Activated CD4-positive, alpha-beta T cell treated with anti-CD3 and anti-CD28 coated beads, Interleukin-2, amount 10 ng/mL, durations not matched to agents 7 days and 5 days (primary cell): ENCODE data around the gene PCNT. TPM values are rescaled to one million over a fixed set of nuclear protein-coding genes. Genes with fewer than 3 reads are reported as not detected.
A peak's percentile ranks its signal among the peaks of the same experiment; 100 is the strongest.
"Not testable (repeated sequence)": the region's sequence is repeated elsewhere in the genome, so short reads cannot be mapped to it uniquely, and the experiment has no call there.

Source experiments
- CTCF ChIA-PET: fragments of 350-600 bp; sonication (Branson Sonifier 250); formaldehyde crosslinking; loops from one replicate; lab custom pipeline; 2021; ENCODE audit warnings: antibody characterized with exemption; lab: Charles Lee
- POLR2A ChIA-PET: fragments of 350-600 bp; sonication (Branson Sonifier 250); formaldehyde crosslinking; loops from one replicate; lab custom pipeline; 2021; ENCODE audit warnings: antibody characterized with exemption; lab: Charles Lee
- DNase-seq: peaks from one replicate; pipeline ENCODE4 v3.0.0-alpha.2; 2020
- H3K27ac Mint-ChIP-seq: one replicate; pipeline ENCODE4 v1.8.0; 2021; ENCODE audit warnings: mild to moderate bottlenecking, moderate library complexity, mixed read lengths
- H3K27me3 Mint-ChIP-seq: one replicate; pipeline ENCODE4 v1.8.0; 2021; ENCODE audit warnings: mixed read lengths
- H3K36me3 Mint-ChIP-seq: one replicate; pipeline ENCODE4 v1.8.0; 2021; ENCODE audit warnings: low read depth, mixed read lengths
- H3K4me1 Mint-ChIP-seq: one replicate; pipeline ENCODE4 v1.8.0; 2021; ENCODE audit warnings: mixed read lengths
- H3K4me3 Mint-ChIP-seq: one replicate; pipeline ENCODE4 v1.8.0; 2021; ENCODE audit warnings: mild to moderate bottlenecking, moderate library complexity, mixed read lengths
- H3K9me3 Mint-ChIP-seq: one replicate; pipeline ENCODE4 v1.8.0; 2021; ENCODE audit warnings: mixed read lengths
- total RNA-seq, 2 experiments: library from RNA; stranded (reverse); gene quantifications; one replicate each; pipeline ENCODE4 v1.2.3, GENCODE V29; 2021

PCNT gene
- total RNA-seq, 2 experiments from 2014 or later, result 84.0 to 89.8 TPM

- H3K4me3 Mint-ChIP-seq, H3K9me3 Mint-ChIP-seq, H3K27me3 Mint-ChIP-seq, POLR2A ChIA-PET, H3K27ac Mint-ChIP-seq, DNase-seq: not testable (repeated sequence)
- Mint-ChIP-seq H3K36me3 (peaks cover 31% of the 10 kb centered on the region), H3K4me1 (peaks cover 17% of the 10 kb centered on the region)
- CTCF ChIA-PET, result interaction anchor here (0.8 kb wide), 1 partner anchor 161 kb away, joined by 3 read pairs; no protein-coding TSS in a partner anchor
These were observed 49.0 kb downstream of the PCNT start for GRCh38 chr21:46372947-46373346.

- DNase-seq, result no peak
- CTCF ChIA-PET, result no interaction called here
- Mint-ChIP-seq H3K27ac (no peak overlapping the region), H3K36me3 (peaks cover 27% of the 10 kb centered on the region), H3K4me1 (no peaks in the 10 kb centered on the region), H3K4me3 (no peak overlapping the region), H3K27me3 (no peaks in the 10 kb centered on the region), H3K9me3 (peaks cover 4% of the 10 kb centered on the region)
- POLR2A ChIA-PET, result no interaction called here
These were observed 50.9 kb downstream of the PCNT start for GRCh38 chr21:46374761-46375389.

GRCh38 chr21:46375560-46376230 lies 51.7 kb downstream of the PCNT start:
- no peak for DNase-seq
- ChIA-PET CTCF (no interaction called here), POLR2A (no interaction called here)
- Mint-ChIP-seq H3K4me3 (no peak overlapping the region), H3K27me3 (no peaks in the 10 kb centered on the region), H3K36me3 (peaks cover 30% of the 10 kb centered on the region), H3K4me1 (no peaks in the 10 kb centered on the region), H3K9me3 (peaks cover 4% of the 10 kb centered on the region), H3K27ac (no peak overlapping the region)

- Mint-ChIP-seq H3K27ac (no peak overlapping the region), H3K4me3 (no peak overlapping the region), H3K4me1 (no peaks in the 10 kb centered on the region), H3K9me3 (peaks cover 5% of the 10 kb centered on the region), H3K27me3 (no peaks in the 10 kb centered on the region), H3K36me3 (peaks cover 34% of the 10 kb centered on the region)
- DNase-seq, result no peak
- ChIA-PET POLR2A (no interaction called here), CTCF (no interaction called here)
These were observed 52.3 kb downstream of the PCNT start for GRCh38 chr21:46376231-46376628.

- Mint-ChIP-seq H3K4me1 (no peaks in the 10 kb centered on the region), H3K9me3 (peaks cover 12% of the 10 kb centered on the region), H3K4me3 (no peak overlapping the region), H3K36me3 (peaks cover 34% of the 10 kb centered on the region), H3K27ac (peak overlapping the region; percentile 42), H3K27me3 (no peaks in the 10 kb centered on the region)
- POLR2A ChIA-PET, result interaction anchor here (0.7 kb wide), 1 partner anchor 175 kb away, joined by 3 read pairs; no protein-coding TSS in a partner anchor
- DNase-seq, result no peak
- CTCF ChIA-PET, result no interaction called here
These were observed 53.0 kb downstream of the PCNT start for GRCh38 chr21:46376856-46377453.

GRCh38 chr21:46377789-46378188 lies 53.8 kb downstream of the PCNT start:
- POLR2A ChIA-PET, result no interaction called here
- Mint-ChIP-seq H3K36me3 (peaks cover 41% of the 10 kb centered on the region), H3K27me3 (no peaks in the 10 kb centered on the region), H3K4me1 (no peaks in the 10 kb centered on the region), H3K27ac (no peak overlapping the region), H3K9me3 (peaks cover 20% of the 10 kb centered on the region), H3K4me3 (no peak overlapping the region)
- DNase-seq, result no peak
- CTCF ChIA-PET, result no interaction called here

GRCh38 chr21:46379105-46379504 lies 55.1 kb downstream of the PCNT start:
- CTCF ChIA-PET, result interaction anchor here (0.5 to 1.0 kb wide), 2 partner anchors 236 to 457 kb away, joined by 3 to 4 read pairs; no protein-coding TSS in a partner anchor
- Mint-ChIP-seq H3K9me3 (peaks cover 29% of the 10 kb centered on the region), H3K27ac (no peak overlapping the region), H3K36me3 (peaks cover 52% of the 10 kb centered on the region), H3K4me3 (no peak overlapping the region), H3K27me3 (no peaks in the 10 kb centered on the region), H3K4me1 (no peaks in the 10 kb centered on the region)
- POLR2A ChIA-PET, result no interaction called here
- DNase-seq, result no peak

GRCh38 chr21:46379691-46380090 lies 55.7 kb downstream of the PCNT start:
- peaks cover 58% of the 10 kb centered on the region for H3K36me3 Mint-ChIP-seq
- ChIA-PET CTCF (interaction anchor here (0.5 to 1.9 kb wide), 3 partner anchors 12 to 458 kb away, joined by 3 to 6 read pairs (median 4); no protein-coding TSS in a partner anchor), POLR2A (no interaction called here)
- peaks cover 35% of the 10 kb centered on the region for H3K9me3 Mint-ChIP-seq
- DNase-seq, result no peak
- H3K27me3 Mint-ChIP-seq, result no peaks in the 10 kb centered on the region
- no peak overlapping the region for H3K4me3 Mint-ChIP-seq
- no peaks in the 10 kb centered on the region for H3K4me1 Mint-ChIP-seq
- no peak overlapping the region for H3K27ac Mint-ChIP-seq

GRCh38 chr21:46381541-46381940 lies 57.6 kb downstream of the PCNT start:
- peaks cover 37% of the 10 kb centered on the region for H3K9me3 Mint-ChIP-seq
- no peaks in the 10 kb centered on the region for H3K4me1 Mint-ChIP-seq
- no peaks in the 10 kb centered on the region for H3K27me3 Mint-ChIP-seq
- POLR2A ChIA-PET, result no interaction called here
- H3K4me3 Mint-ChIP-seq, result no peak overlapping the region
- no peak for DNase-seq
- CTCF ChIA-PET, result interaction anchor here (1.9 kb wide), 1 partner anchor 10 kb away, joined by 6 read pairs; no protein-coding TSS in a partner anchor
- peaks cover 75% of the 10 kb centered on the region for H3K36me3 Mint-ChIP-seq
- peak overlapping the region; percentile 51 for H3K27ac Mint-ChIP-seq

- Mint-ChIP-seq H3K4me3 (no peak overlapping the region), H3K27me3 (no peaks in the 10 kb centered on the region), H3K9me3 (peaks cover 35% of the 10 kb centered on the region), H3K27ac (no peak overlapping the region), H3K36me3 (peaks cover 75% of the 10 kb centered on the region), H3K4me1 (no peaks in the 10 kb centered on the region)
- DNase-seq, result no peak
- CTCF ChIA-PET, result no interaction called here
- POLR2A ChIA-PET, result no interaction called here
These were observed 60.6 kb downstream of the PCNT start for GRCh38 chr21:46384556-46384955.

- ChIA-PET POLR2A (interaction anchor here (0.7 kb wide), 1 partner anchor 70 kb away, joined by 3 read pairs; no protein-coding TSS in a partner anchor), CTCF (interaction anchor here (1.6 kb wide), 1 partner anchor 18 kb away, joined by 4 read pairs; no protein-coding TSS in a partner anchor)
- no peak for DNase-seq
- peaks cover 33% of the 10 kb centered on the region for H3K9me3 Mint-ChIP-seq
- no peak overlapping the region for H3K4me3 Mint-ChIP-seq
- H3K27ac Mint-ChIP-seq, result no peak overlapping the region
- peaks cover 66% of the 10 kb centered on the region for H3K36me3 Mint-ChIP-seq
- H3K4me1 Mint-ChIP-seq, result no peaks in the 10 kb centered on the region
- no peaks in the 10 kb centered on the region for H3K27me3 Mint-ChIP-seq
These were observed 62.1 kb downstream of the PCNT start for GRCh38 chr21:46385846-46386733.

- CTCF ChIA-PET, result interaction anchor here (1.6 kb wide), 1 partner anchor 19 kb away, joined by 4 read pairs; no protein-coding TSS in a partner anchor
- H3K4me1 Mint-ChIP-seq, result no peaks in the 10 kb centered on the region
These were observed 62.8 kb downstream of the PCNT start for GRCh38 chr21:46386734-46387088.

More at GRCh38 chr21:46386734-46387088, 62.8 kb downstream of the PCNT start:
- no peak for DNase-seq
- Mint-ChIP-seq H3K27ac (no peak overlapping the region), H3K36me3 (peaks cover 60% of the 10 kb centered on the region), H3K9me3 (peaks cover 28% of the 10 kb centered on the region), H3K4me3 (no peak overlapping the region), H3K27me3 (no peaks in the 10 kb centered on the region)
- POLR2A ChIA-PET, result no interaction called here
